Measurements from ENCODE around the gene C11orf42.
A peak's percentile ranks its signal among the peaks of the same experiment; 100 is the strongest.
"Not testable (repeated sequence)": the region's sequence is repeated elsewhere in the genome, so short reads cannot be mapped to it uniquely, and the experiment has no call there.

Gene C11orf42

GRCh38 chr11:6223854-6224253 is 18.5 kb downstream of the C11orf42 start:
- DNase-seq (ENCODE audit: low spot score): no peak

- DNase-seq (ENCODE audit: low spot score): no peak
These were observed 19.1 kb downstream of the C11orf42 start for GRCh38 chr11:6224421-6224820.

- DNase-seq (ENCODE audit: low spot score): no peak
These were observed 19.7 kb downstream of the C11orf42 start for GRCh38 chr11:6225024-6225423.

- no peak for DNase-seq (ENCODE audit: low spot score)
These were observed 20.5 kb downstream of the C11orf42 start for GRCh38 chr11:6225896-6226295.

- DNase-seq (ENCODE audit: low spot score): no peak
These were observed 23.2 kb downstream of the C11orf42 start for GRCh38 chr11:6228520-6228919.

- DNase-seq (ENCODE audit: low spot score): no peak
These were observed 24.6 kb downstream of the C11orf42 start for GRCh38 chr11:6229911-6230310.

- DNase-seq (ENCODE audit: low spot score): no peak
These were observed 27.5 kb downstream of the C11orf42 start for GRCh38 chr11:6232899-6233298.

GRCh38 chr11:6233984-6234386 is 28.6 kb downstream of the C11orf42 start:
- peak; percentile 4 for DNase-seq (ENCODE audit: low spot score)

GRCh38 chr11:6234387-6235107 is 29.2 kb downstream of the C11orf42 start, which contains the start of gene FHIP1B:
FHIP1B (minus strand) TSS chr11:6234636; CDS start chr11:6224516, 10,120 bp downstream.
- peak; percentile 99 for DNase-seq (ENCODE audit: low spot score)

- DNase-seq (ENCODE audit: low spot score): no peak
These were observed 31.9 kb downstream of the C11orf42 start for GRCh38 chr11:6237266-6237665.

GRCh38 chr11:6237761-6238302 is 32.5 kb downstream of the C11orf42 start:
- no peak for DNase-seq (ENCODE audit: low spot score)

- no peak for DNase-seq (ENCODE audit: low spot score)
These were observed 33.5 kb downstream of the C11orf42 start, which contains the start of gene CNGA4 for GRCh38 chr11:6238902-6239301. CNGA4 (plus strand) TSS chr11:6239089; CDS start chr11:6239207, 118 bp downstream.

- DNase-seq (ENCODE audit: low spot score): no peak
These were observed 34.8 kb downstream of the C11orf42 start for GRCh38 chr11:6240139-6240538.

- no peak for DNase-seq (ENCODE audit: low spot score)
These were observed 35.4 kb downstream of the C11orf42 start for GRCh38 chr11:6240781-6241180.

GRCh38 chr11:6241316-6241715 is 36.0 kb downstream of the C11orf42 start:
- no peak for DNase-seq (ENCODE audit: low spot score)

GRCh38 chr11:6245536-6245935 is 40.2 kb downstream of the C11orf42 start:
- no peak for DNase-seq (ENCODE audit: low spot score)

GRCh38 chr11:6248248-6248647 is 42.9 kb downstream of the C11orf42 start:
- no peak for DNase-seq (ENCODE audit: low spot score)

GRCh38 chr11:6248897-6249296 is 43.5 kb downstream of the C11orf42 start:
- DNase-seq (ENCODE audit: low spot score): not testable (repeated sequence)

GRCh38 chr11:6249770-6250555 is 44.6 kb downstream of the C11orf42 start:
- peak; percentile 74 for DNase-seq (ENCODE audit: low spot score)

- peak; percentile 68 for DNase-seq (ENCODE audit: low spot score)
These were observed 45.9 kb downstream of the C11orf42 start for GRCh38 chr11:6251120-6251733.

- DNase-seq (ENCODE audit: low spot score): no peak
These were observed 46.7 kb downstream of the C11orf42 start for GRCh38 chr11:6251990-6252473.

GRCh38 chr11:6253197-6253596 is 47.8 kb downstream of the C11orf42 start:
- DNase-seq (ENCODE audit: low spot score): no peak

Data from RKO (cell line).